Hepatocyte (in vitro differentiated cells): ENCODE results near the gene TXNDC11. TPM values are rescaled to one million over a fixed set of nuclear protein-coding genes. Genes with fewer than 3 reads are reported as not detected.

Experiments used
- DNase-seq: peaks from one replicate; pipeline ENCODE4 v3.0.0-alpha.2; 2016; ENCODE audit warnings: low spot score
- H2AFZ ChIP-seq: fragments of 200-600 bp; sonication (generic); 2 replicates; pipeline ENCODE4 v1.6.0; 2016; ENCODE audit warnings: antibody characterized with exemption, mild to moderate bottlenecking
- H3K27ac ChIP-seq: fragments of 200-600 bp; sonication (generic); 2 replicates; pipeline ENCODE4 v1.5.1; 2016; ENCODE audit warnings: mild to moderate bottlenecking
- H3K27me3 ChIP-seq: fragments of 200-600 bp; sonication (generic); 2 replicates; pipeline ENCODE4 v1.6.1; 2016
- H3K36me3 ChIP-seq: fragments of 200-600 bp; sonication (generic); replicated peaks from 2 replicates; pipeline ENCODE4 v1.5.1; 2016; ENCODE audit warnings: low read depth; ENCODE audit not compliant: insufficient read depth
- H3K4me1 ChIP-seq: fragments of 200-600 bp; sonication (generic); 2 replicates; pipeline ENCODE4 v1.5.1; 2016; ENCODE audit warnings: mild to moderate bottlenecking, moderate library complexity; ENCODE audit not compliant: insufficient read depth
- H3K4me2 ChIP-seq: fragments of 200-600 bp; sonication (generic); 2 replicates; pipeline ENCODE4 v1.6.0; 2016
- H3K4me3 ChIP-seq: fragments of 200-600 bp; sonication (generic); 2 replicates; pipeline ENCODE4 v1.5.1; 2016; ENCODE audit warnings: mild to moderate bottlenecking
- H3K79me2 ChIP-seq: fragments of 200-600 bp; sonication (generic); 2 replicates; pipeline ENCODE4 v1.6.0; 2017; ENCODE audit warnings: mild to moderate bottlenecking
- H3K9me2 ChIP-seq: fragments of 200-600 bp; sonication (generic); replicated peaks from 2 replicates; pipeline ENCODE4 v1.6.0; 2017; ENCODE audit warnings: mild to moderate bottlenecking; ENCODE audit not compliant: insufficient read depth
- H3K9me3 ChIP-seq: fragments of 200-600 bp; sonication (generic); 2 replicates; pipeline ENCODE4 v1.5.1; 2016; ENCODE audit warnings: low read depth, mild to moderate bottlenecking
- H4K20me1 ChIP-seq: fragments of 200-600 bp; sonication (generic); 2 replicates; pipeline ENCODE4 v1.6.0; 2016; ENCODE audit warnings: mild to moderate bottlenecking; ENCODE audit not compliant: insufficient read depth, poor library complexity, severe bottlenecking
- CTCF ChIP-seq: fragments of 200-600 bp; sonication (generic); IDR thresholded peaks from 2 replicates; pipeline ENCODE4 v1.5.1; 2016; ENCODE audit warnings: antibody characterized with exemption, mild to moderate bottlenecking; ENCODE audit not compliant: poor library complexity
- EZH2 ChIP-seq: fragments of 200-600 bp; sonication (generic); IDR thresholded peaks from 2 replicates; pipeline ENCODE4 v1.6.1; 2016; ENCODE audit warnings: antibody characterized with exemption, mild to moderate bottlenecking, borderline replicate concordance
- EZH2phosphoT487 ChIP-seq: fragments of 200-600 bp; sonication (generic); IDR thresholded peaks from one replicate; pipeline ENCODE4 v1.6.1; 2018; ENCODE audit warnings: antibody characterized with exemption, mild to moderate bottlenecking, low read depth, moderate library complexity; ENCODE audit not compliant: unreplicated experiment, severe bottlenecking
- WGBS: methylation state at CpG from one replicate; pipeline ENCODE4 v1.1.6; 2016; ENCODE audit warnings: low lambda C conversion rate; ENCODE audit errors: missing lambda C conversion rate; 5-methylcytosine and 5-hydroxymethylcytosine counted together
- polyA plus RNA-seq: library from polyadenylated mRNA; unstranded; fragments of >200 nt; fragmentation: Nextera tagmentation; extraction: Ambion mirVana; gene quantifications from 2 replicates; pipeline ENCODE4 v1.2.1, GENCODE V29; 2016
- total RNA-seq: library from RNA; depleted of rRNA; stranded (reverse); fragments of >200 nt; gene quantifications from 2 replicates; pipeline ENCODE4 v1.2.3, GENCODE V29; 2014

TXNDC11 gene
- total and polyA plus RNA-seq, 2 experiments from 2014 or later = 58.5 to 59.4 TPM

DNA sequence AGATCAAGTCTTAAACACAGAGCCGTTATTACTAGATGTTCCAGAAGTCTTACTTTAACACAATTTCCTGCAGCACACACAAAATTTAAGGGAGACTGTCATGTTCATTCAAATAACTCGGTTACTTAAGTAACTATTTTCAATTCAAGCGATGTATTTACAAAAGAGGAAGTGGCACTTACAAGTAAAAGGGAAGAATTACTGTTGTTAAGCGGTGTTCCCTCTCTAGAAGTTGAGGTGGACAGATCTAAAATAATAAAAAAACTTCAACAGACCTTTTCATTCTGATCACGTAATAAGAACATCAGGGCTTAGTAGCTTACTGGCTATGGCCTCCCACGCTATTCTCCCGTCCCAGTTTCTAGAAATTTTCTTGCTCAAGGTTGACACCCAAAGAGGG is 26.2 kb upstream of the TXNDC11 start:
- TF ChIP-seq CTCF = no peak
- TF ChIP-seq EZH2 = no peak
- no peak for TF ChIP-seq EZH2phosphoT487
- Histone ChIP-seq H4K20me1 (no peaks in the 10 kb centered on the region), H3K36me3 (no peaks in the 10 kb centered on the region), H3K9me2 (no peaks in the 10 kb centered on the region), H3K4me3 (no peak overlapping the region), H3K27me3 (no peaks in the 10 kb centered on the region), H3K79me2 (peaks cover 2% of the 10 kb centered on the region), H3K9me3 (no peaks in the 10 kb centered on the region), H2AFZ (no peak overlapping the region), H3K4me2 (no peak overlapping the region), H3K27ac (no peak overlapping the region), H3K4me1 (no peaks in the 10 kb centered on the region)
- DNase-seq = no peak
- WGBS = 89% methylated on average over 7 of the region's 7 CpGs

GRCh38 chr16:11762431-11762830 is 19.8 kb upstream of the TXNDC11 start:
- Histone ChIP-seq H3K4me3 (no peak overlapping the region), H2AFZ (no peak overlapping the region), H3K79me2 (no peaks in the 10 kb centered on the region), H4K20me1 (no peaks in the 10 kb centered on the region), H3K4me2 (no peak overlapping the region), H3K27ac (no peak overlapping the region), H3K36me3 (no peaks in the 10 kb centered on the region), H3K27me3 (no peaks in the 10 kb centered on the region), H3K4me1 (peaks cover 15% of the 10 kb centered on the region), H3K9me3 (no peaks in the 10 kb centered on the region), H3K9me2 (no peaks in the 10 kb centered on the region)
- no peak for DNase-seq
- 88% methylated on average over 4 of the region's 4 CpGs for WGBS
- TF ChIP-seq CTCF = no peak
- TF ChIP-seq EZH2 = no peak
- no peak for TF ChIP-seq EZH2phosphoT487

GRCh38 chr16:11759997-11760396 is 17.3 kb upstream of the TXNDC11 start:
- Histone ChIP-seq H3K36me3 (peaks cover 5% of the 10 kb centered on the region), H3K4me1 (peaks cover 15% of the 10 kb centered on the region), H3K79me2 (no peaks in the 10 kb centered on the region), H3K4me2 (no peak overlapping the region), H4K20me1 (no peaks in the 10 kb centered on the region), H3K9me3 (no peaks in the 10 kb centered on the region), H3K27me3 (no peaks in the 10 kb centered on the region), H3K9me2 (no peaks in the 10 kb centered on the region), H3K27ac (no peak overlapping the region), H3K4me3 (no peak overlapping the region), H2AFZ (no peak overlapping the region)
- no peak for DNase-seq
- WGBS = 98% methylated on average over 4 of the region's 4 CpGs
- TF ChIP-seq CTCF (no peak), EZH2 (no peak), EZH2phosphoT487 (no peak)
